ENCODE data around the gene VCX3A.
"Not testable (repeated sequence)": the region's sequence is repeated elsewhere in the genome, so short reads cannot be mapped to it uniquely, and the experiment has no call there.

VCX3A gene

GRCh38 chrX:6535018-6535417 is at the start of gene VCX3A:
Gene VCX3A (minus strand): TSS chrX:6535118. CDS start chrX:6534497, 621 bp downstream.
- H3K9me3 Mint-ChIP-seq; H3K36me3 Mint-ChIP-seq (ENCODE audit: low read depth); H3K4me1 Mint-ChIP-seq (ENCODE audit: low read depth); H3K4me3 Mint-ChIP-seq; H3K27ac Mint-ChIP-seq; H3K27me3 Mint-ChIP-seq (ENCODE audit: low read depth); DNase-seq (ENCODE audit: low spot score): not testable (repeated sequence)

GRCh38 chrX:6574762-6575161 is 39.8 kb upstream of the VCX3A start:
- Mint-ChIP-seq H3K27me3 (ENCODE audit: low read depth) (no peaks in the 10 kb centered on the region), H3K36me3 (ENCODE audit: low read depth) (no peaks in the 10 kb centered on the region), H3K9me3 (no peaks in the 10 kb centered on the region), H3K4me3 (no peak overlapping the region), H3K4me1 (ENCODE audit: low read depth) (no peaks in the 10 kb centered on the region), H3K27ac (no peak overlapping the region)
- DNase-seq (ENCODE audit: low spot score) = no peak

- H3K4me1 Mint-ChIP-seq (ENCODE audit: low read depth) = no peaks in the 10 kb centered on the region
- no peak for DNase-seq (ENCODE audit: low spot score)
Measured at GRCh38 chrX:6568031-6568430, 33.1 kb upstream of the VCX3A start.

GRCh38 chrX:6558979-6559378 is 24.1 kb upstream of the VCX3A start:
- Mint-ChIP-seq H3K4me3 (no peak overlapping the region), H3K36me3 (ENCODE audit: low read depth) (no peaks in the 10 kb centered on the region), H3K27me3 (ENCODE audit: low read depth) (no peaks in the 10 kb centered on the region), H3K4me1 (ENCODE audit: low read depth) (no peaks in the 10 kb centered on the region), H3K27ac (no peak overlapping the region), H3K9me3 (peaks cover 1% of the 10 kb centered on the region)
- no peak for DNase-seq (ENCODE audit: low spot score)

More at GRCh38 chrX:6568031-6568430, 33.1 kb upstream of the VCX3A start:
- Mint-ChIP-seq H3K36me3 (ENCODE audit: low read depth) (no peaks in the 10 kb centered on the region), H3K9me3 (no peaks in the 10 kb centered on the region), H3K27ac (no peak overlapping the region), H3K27me3 (ENCODE audit: low read depth) (no peaks in the 10 kb centered on the region), H3K4me3 (no peak overlapping the region)

GRCh38 chrX:6557690-6558089 is 22.8 kb upstream of the VCX3A start:
- peaks cover 7% of the 10 kb centered on the region for H3K9me3 Mint-ChIP-seq
- H3K4me3 Mint-ChIP-seq = no peak overlapping the region
- H3K36me3 Mint-ChIP-seq (ENCODE audit: low read depth) = no peaks in the 10 kb centered on the region
- H3K27ac Mint-ChIP-seq = no peak overlapping the region
- H3K27me3 Mint-ChIP-seq (ENCODE audit: low read depth) = no peaks in the 10 kb centered on the region
- no peaks in the 10 kb centered on the region for H3K4me1 Mint-ChIP-seq (ENCODE audit: low read depth)
- DNase-seq (ENCODE audit: low spot score) = no peak

GRCh38 chrX:6550999-6551398 is 16.1 kb upstream of the VCX3A start:
- Mint-ChIP-seq H3K27ac (no peak overlapping the region), H3K9me3 (peaks cover 17% of the 10 kb centered on the region), H3K4me3 (no peak overlapping the region), H3K4me1 (ENCODE audit: low read depth) (no peaks in the 10 kb centered on the region), H3K27me3 (ENCODE audit: low read depth) (no peaks in the 10 kb centered on the region), H3K36me3 (ENCODE audit: low read depth) (no peaks in the 10 kb centered on the region)
- DNase-seq (ENCODE audit: low spot score) = no peak

- H3K4me3 Mint-ChIP-seq = no peak overlapping the region
- no peak for DNase-seq (ENCODE audit: low spot score)
- H3K36me3 Mint-ChIP-seq (ENCODE audit: low read depth) = no peaks in the 10 kb centered on the region
- no peaks in the 10 kb centered on the region for H3K4me1 Mint-ChIP-seq (ENCODE audit: low read depth)
- peaks cover 5% of the 10 kb centered on the region for H3K9me3 Mint-ChIP-seq
- no peak overlapping the region for H3K27ac Mint-ChIP-seq
- no peaks in the 10 kb centered on the region for H3K27me3 Mint-ChIP-seq (ENCODE audit: low read depth)
Measured at GRCh38 chrX:6545712-6546111, 10.8 kb upstream of the VCX3A start.

- Mint-ChIP-seq H3K9me3 (peaks cover 6% of the 10 kb centered on the region), H3K4me1 (ENCODE audit: low read depth) (no peaks in the 10 kb centered on the region), H3K4me3 (no peak overlapping the region), H3K36me3 (ENCODE audit: low read depth) (no peaks in the 10 kb centered on the region), H3K27me3 (ENCODE audit: low read depth) (no peaks in the 10 kb centered on the region), H3K27ac (no peak overlapping the region)
- no peak for DNase-seq (ENCODE audit: low spot score)
Measured at GRCh38 chrX:6526564-6527136, 8.3 kb downstream of the VCX3A start.

- Mint-ChIP-seq H3K27ac (no peak overlapping the region), H3K27me3 (ENCODE audit: low read depth) (no peaks in the 10 kb centered on the region), H3K4me3 (no peak overlapping the region), H3K4me1 (ENCODE audit: low read depth) (no peaks in the 10 kb centered on the region), H3K9me3 (no peaks in the 10 kb centered on the region), H3K36me3 (ENCODE audit: low read depth) (no peaks in the 10 kb centered on the region)
- DNase-seq (ENCODE audit: low spot score) = no peak
Measured at GRCh38 chrX:6517376-6517775, 17.5 kb downstream of the VCX3A start.

GRCh38 chrX:6506444-6506843 is 28.5 kb downstream of the VCX3A start:
- H3K36me3 Mint-ChIP-seq (ENCODE audit: low read depth) = no peaks in the 10 kb centered on the region
- no peak for DNase-seq (ENCODE audit: low spot score)
- H3K27ac Mint-ChIP-seq = no peak overlapping the region
- H3K4me1 Mint-ChIP-seq (ENCODE audit: low read depth) = no peaks in the 10 kb centered on the region
- no peak overlapping the region for H3K4me3 Mint-ChIP-seq
- no peaks in the 10 kb centered on the region for H3K27me3 Mint-ChIP-seq (ENCODE audit: low read depth)
- peaks cover 4% of the 10 kb centered on the region for H3K9me3 Mint-ChIP-seq

- H3K36me3 Mint-ChIP-seq (ENCODE audit: low read depth) = no peaks in the 10 kb centered on the region
- peaks cover 4% of the 10 kb centered on the region for H3K9me3 Mint-ChIP-seq
- H3K4me1 Mint-ChIP-seq (ENCODE audit: low read depth) = no peaks in the 10 kb centered on the region
- no peak overlapping the region for H3K27ac Mint-ChIP-seq
- no peak for DNase-seq (ENCODE audit: low spot score)
- no peak overlapping the region for H3K4me3 Mint-ChIP-seq
- H3K27me3 Mint-ChIP-seq (ENCODE audit: low read depth) = no peaks in the 10 kb centered on the region
Measured at GRCh38 chrX:6505960-6506359, 29.0 kb downstream of the VCX3A start.

GRCh38 chrX:6500719-6501118 is 34.2 kb downstream of the VCX3A start:
- DNase-seq (ENCODE audit: low spot score) = no peak
- Mint-ChIP-seq H3K4me3 (no peak overlapping the region), H3K4me1 (ENCODE audit: low read depth) (no peaks in the 10 kb centered on the region), H3K27ac (no peak overlapping the region), H3K36me3 (ENCODE audit: low read depth) (no peaks in the 10 kb centered on the region), H3K9me3 (peaks cover 8% of the 10 kb centered on the region), H3K27me3 (ENCODE audit: low read depth) (no peaks in the 10 kb centered on the region)

- Mint-ChIP-seq H3K27me3 (ENCODE audit: low read depth) (no peaks in the 10 kb centered on the region), H3K4me1 (ENCODE audit: low read depth) (no peaks in the 10 kb centered on the region), H3K4me3 (no peak overlapping the region), H3K9me3 (peaks cover 11% of the 10 kb centered on the region), H3K36me3 (ENCODE audit: low read depth) (no peaks in the 10 kb centered on the region), H3K27ac (no peak overlapping the region)
- no peak for DNase-seq (ENCODE audit: low spot score)
Measured at GRCh38 chrX:6498324-6498723, 36.6 kb downstream of the VCX3A start.
